PFSK-1 (cell line): ENCODE measurements around the gene INTS2.

Source experiments
- FOXP2 ChIP-seq: optimal IDR thresholded peaks from 2 replicates; pipeline ENCODE3; 2011; ENCODE audit warnings: borderline replicate concordance, control low read depth, inconsistent platforms; ENCODE audit not compliant: insufficient read depth; ENCODE audit errors: extremely low read length, extremely low read depth
- POLR2AphosphoS5 ChIP-seq: IDR thresholded peaks from 2 replicates; pipeline ENCODE4 v1.6.1; 2012; ENCODE audit warnings: low read depth, mild to moderate bottlenecking, control low read depth, low read length, moderate library complexity
- REST ChIP-seq, 2 experiments: IDR thresholded peaks; 2 replicates each; pipeline versions ENCODE4 v1.6.1 to v1.8.0; 2011 to 2012; ENCODE audit warnings: low read depth in 2 of 2, low read length in 2 of 2, control low read depth in 1 of 2, inconsistent platforms in 1 of 2, mild to moderate bottlenecking in 1 of 2, moderate library complexity in 1 of 2; ENCODE audit not compliant: insufficient read depth in 1 of 2
- SIN3A ChIP-seq: IDR thresholded peaks from 2 replicates; pipeline ENCODE4 v1.6.1; 2012; ENCODE audit warnings: mild to moderate bottlenecking, low read length, moderate library complexity, borderline replicate concordance; ENCODE audit not compliant: insufficient read depth
- TAF1 ChIP-seq: IDR thresholded peaks from 2 replicates; pipeline ENCODE4 v1.6.1; 2012; ENCODE audit warnings: low read length, control low read depth, borderline replicate concordance; ENCODE audit not compliant: insufficient read depth

INTS2 gene

DNA sequence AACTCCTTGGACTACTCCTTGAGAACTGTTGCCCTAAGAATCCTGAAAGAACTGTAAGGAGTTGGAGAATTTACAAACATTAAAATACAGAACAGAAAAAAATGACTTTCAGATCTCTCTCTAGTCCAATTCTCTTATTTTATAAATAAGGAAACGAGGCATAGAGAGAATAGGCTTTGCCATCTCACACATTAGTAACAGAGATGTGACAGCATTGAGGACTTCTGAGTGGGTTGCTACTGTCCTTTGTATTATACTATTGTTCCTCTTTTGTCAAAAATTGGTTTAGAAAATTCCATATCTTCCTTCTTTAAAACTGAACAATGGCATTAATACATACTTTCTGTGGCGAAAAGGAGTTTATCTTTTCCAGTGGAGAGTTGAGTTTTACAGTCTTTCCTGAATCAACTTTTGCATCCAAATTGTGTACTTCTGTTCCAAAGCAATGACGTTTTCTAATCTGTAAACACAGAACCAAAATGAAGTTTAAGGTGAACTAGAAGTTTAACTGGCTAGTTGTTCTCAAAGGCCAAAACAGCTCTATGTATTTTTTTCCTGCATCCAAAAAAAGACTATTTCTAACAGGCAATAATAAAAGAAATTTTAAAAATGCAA, 80.9 kb downstream of the INTS2 start:
- TF ChIP-seq FOXP2 (no peak), POLR2AphosphoS5 (no peak), SIN3A (no peak), TAF1 (no peak), REST (IDR thresholded peaks at IDR 0.05; ENCODE audit: insufficient read depth in 1 of 2, low read depth in 2 of 2, low read length in 2 of 2) (no peak)

DNA sequence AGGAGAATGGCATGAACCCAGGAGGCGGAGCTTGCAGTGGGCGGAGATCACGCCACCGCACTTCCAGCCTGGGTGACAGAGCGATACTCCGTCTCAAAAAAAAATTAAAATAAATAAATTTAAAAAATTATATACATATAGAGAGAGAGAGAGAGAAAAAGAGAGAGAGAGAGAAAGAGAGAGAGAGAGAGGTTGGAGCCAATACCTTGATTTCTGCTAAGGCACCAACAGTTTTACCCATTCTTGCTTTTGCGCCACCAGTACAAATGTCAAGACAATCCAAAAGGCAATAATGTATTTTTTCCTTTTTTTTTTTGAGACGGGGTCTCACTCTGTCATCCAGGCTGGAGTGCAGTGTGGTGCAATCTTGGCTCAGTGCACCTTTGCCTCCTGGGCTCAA, 81.7 kb downstream of the INTS2 start:
- no peak for TF ChIP-seq SIN3A
- no peak for TF ChIP-seq POLR2AphosphoS5
- no peak for TF ChIP-seq REST (IDR thresholded peaks at IDR 0.05; ENCODE audit: insufficient read depth in 1 of 2, low read depth in 2 of 2, low read length in 2 of 2)
- TF ChIP-seq TAF1 = no peak
- no peak for TF ChIP-seq FOXP2

GRCh38 chr17:61843435-61843834, 84.3 kb downstream of the INTS2 start:
- TF ChIP-seq FOXP2 (no peak), REST (IDR thresholded peaks at IDR 0.05; ENCODE audit: insufficient read depth in 1 of 2, low read depth in 2 of 2, low read length in 2 of 2) (no peak), POLR2AphosphoS5 (no peak), TAF1 (no peak), SIN3A (no peak)

DNA sequence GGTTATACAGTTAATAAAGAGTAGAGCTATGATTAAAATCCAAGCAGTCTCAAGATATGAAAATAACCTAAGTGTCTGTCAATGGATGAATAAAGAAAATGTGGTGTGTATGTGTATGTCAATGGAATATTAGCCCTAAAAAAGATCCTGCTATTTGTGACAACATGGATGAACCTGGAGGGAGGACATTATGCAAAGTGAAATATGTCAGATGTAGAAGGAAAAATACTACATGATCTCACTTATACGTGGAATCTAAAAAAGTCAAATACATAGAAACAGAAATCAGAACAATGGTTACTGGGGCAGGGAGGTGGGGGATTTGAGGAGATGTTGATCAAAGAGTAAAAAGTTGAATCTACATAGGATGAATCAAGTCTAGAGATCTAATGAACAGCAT, 84.9 kb downstream of the INTS2 start:
- TF ChIP-seq FOXP2 = no peak

- TF ChIP-seq REST (IDR thresholded peaks at IDR 0.05; ENCODE audit: insufficient read depth in 1 of 2, low read depth in 2 of 2, low read length in 2 of 2) (no peak), TAF1 (no peak), FOXP2 (no peak), SIN3A (no peak), POLR2AphosphoS5 (no peak)
Measured at GRCh38 chr17:61839300-61839786, 88.4 kb downstream of the INTS2 start.
